ENCODE measurements around the gene ZGPAT.

- TF ChIP-seq CTCF (IDR thresholded peaks at IDR 0.05) = no peak
- TF ChIP-seq EP300 (IDR thresholded peaks at IDR 0.05) = no peak
- no peak for TF ChIP-seq POLR2A (IDR thresholded peaks at IDR 0.05)
These were observed 61.0 kb downstream of the ZGPAT start for GRCh38 chr20:63768591-63769515.

All from ovary (tissue), 3 donors.